ENCODE data around the gene SAXO2. TPM values are rescaled to one million over a fixed set of nuclear protein-coding genes. Genes with fewer than 3 reads are reported as not detected.
"Not testable (repeated sequence)": the region's sequence is repeated elsewhere in the genome, so short reads cannot be mapped to it uniquely, and the experiment has no call there.

Gene SAXO2
- total RNA-seq, 4 donors from 2014 or later: 0.23 to 1.7 (median 0.32) TPM; not detected in 1

DNA sequence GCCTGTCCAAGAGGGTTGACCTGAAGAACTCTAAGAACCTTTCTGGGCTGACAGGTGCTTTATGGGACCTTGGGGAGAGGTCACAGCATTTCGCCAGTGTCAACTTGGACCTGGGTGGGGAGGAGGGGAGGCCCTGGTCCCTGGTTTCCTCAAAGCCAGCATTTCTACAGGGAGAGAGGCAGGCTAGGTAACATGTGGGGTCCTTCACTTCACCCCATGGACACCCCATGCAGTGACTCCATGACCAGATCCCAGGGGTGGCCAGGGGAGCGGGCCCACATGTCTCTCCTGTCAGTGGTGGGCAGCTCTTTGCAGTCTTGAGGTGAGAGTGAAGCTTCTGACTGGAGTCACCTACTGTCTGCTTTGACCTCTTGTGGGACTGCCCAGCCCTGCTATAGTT is 50.8 kb downstream of the SAXO2 start:
- TF ChIP-seq EP300 (IDR thresholded peaks at IDR 0.05): no peak
- TF ChIP-seq POLR2AphosphoS5 (IDR thresholded peaks at IDR 0.05): no peak
- TF ChIP-seq POLR2A (IDR thresholded peaks at IDR 0.05): no peak
- no peak for TF ChIP-seq CTCF (IDR thresholded peaks at IDR 0.05)
- no peak overlapping the region for H3K27ac ChIP-seq
- no peaks in the 10 kb centered on the region for H3K9me3 ChIP-seq
- 100% methylated on average over 1 of the region's 2 CpGs for WGBS
- H3K27me3 ChIP-seq: no peaks in the 10 kb centered on the region
- no peak overlapping the region for H3K4me3 ChIP-seq
- H3K4me1 ChIP-seq: no peaks in the 10 kb centered on the region
- DNase-seq (ENCODE audit: low spot score in 2 of 2): peak in 1 of 2 donors; percentile 25
- no peaks in the 10 kb centered on the region for H3K36me3 ChIP-seq

DNA sequence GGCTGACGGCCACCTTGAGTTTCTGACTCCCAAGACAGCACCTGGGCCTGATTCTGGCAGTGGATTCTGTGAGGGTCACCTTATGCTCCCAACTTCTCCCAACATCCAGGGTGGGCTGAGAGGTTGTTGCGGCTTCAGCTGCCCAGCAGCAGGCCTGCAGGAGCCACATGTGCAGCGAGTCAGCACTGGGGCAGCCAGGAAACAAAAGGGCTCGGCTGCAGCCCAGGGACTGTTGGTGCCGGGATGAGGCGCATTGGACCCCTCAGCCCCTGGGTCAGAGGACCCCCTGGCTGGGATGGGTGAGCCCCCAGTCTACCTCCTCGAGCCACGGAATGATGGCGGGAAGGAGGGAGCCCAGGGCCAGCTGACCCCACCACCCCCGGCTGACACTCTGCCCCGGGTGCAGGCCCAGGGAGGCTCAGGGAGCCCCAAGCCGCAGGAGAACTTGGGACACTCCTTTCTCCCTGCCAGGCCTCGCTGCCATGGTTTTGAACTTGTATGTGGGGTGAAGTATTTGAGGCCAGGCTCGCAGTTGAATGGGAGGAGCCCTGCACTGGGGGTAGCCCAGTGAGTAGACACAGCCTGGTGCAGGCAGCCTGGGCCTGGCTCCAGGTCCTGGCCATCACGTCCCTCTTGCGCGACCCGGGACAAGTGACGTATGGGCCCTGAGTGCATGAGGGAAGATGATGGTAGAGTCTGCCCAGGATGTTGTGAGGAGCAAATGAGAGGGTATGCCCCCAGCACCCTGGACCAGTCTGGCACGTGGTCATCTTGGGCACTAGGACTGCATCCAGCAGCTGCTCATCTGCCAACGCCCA is 51.5 kb downstream of the SAXO2 start:
- not testable (repeated sequence) for H3K27ac ChIP-seq, H3K36me3 ChIP-seq, H3K27me3 ChIP-seq, H3K4me1 ChIP-seq, H3K4me3 ChIP-seq, H3K9me3 ChIP-seq
- DNase-seq (ENCODE audit: low spot score in 2 of 2): peak in 1 of 2 donors; percentile 38
- WGBS: 57% methylated on average over 1 of the region's 21 CpGs

DNA sequence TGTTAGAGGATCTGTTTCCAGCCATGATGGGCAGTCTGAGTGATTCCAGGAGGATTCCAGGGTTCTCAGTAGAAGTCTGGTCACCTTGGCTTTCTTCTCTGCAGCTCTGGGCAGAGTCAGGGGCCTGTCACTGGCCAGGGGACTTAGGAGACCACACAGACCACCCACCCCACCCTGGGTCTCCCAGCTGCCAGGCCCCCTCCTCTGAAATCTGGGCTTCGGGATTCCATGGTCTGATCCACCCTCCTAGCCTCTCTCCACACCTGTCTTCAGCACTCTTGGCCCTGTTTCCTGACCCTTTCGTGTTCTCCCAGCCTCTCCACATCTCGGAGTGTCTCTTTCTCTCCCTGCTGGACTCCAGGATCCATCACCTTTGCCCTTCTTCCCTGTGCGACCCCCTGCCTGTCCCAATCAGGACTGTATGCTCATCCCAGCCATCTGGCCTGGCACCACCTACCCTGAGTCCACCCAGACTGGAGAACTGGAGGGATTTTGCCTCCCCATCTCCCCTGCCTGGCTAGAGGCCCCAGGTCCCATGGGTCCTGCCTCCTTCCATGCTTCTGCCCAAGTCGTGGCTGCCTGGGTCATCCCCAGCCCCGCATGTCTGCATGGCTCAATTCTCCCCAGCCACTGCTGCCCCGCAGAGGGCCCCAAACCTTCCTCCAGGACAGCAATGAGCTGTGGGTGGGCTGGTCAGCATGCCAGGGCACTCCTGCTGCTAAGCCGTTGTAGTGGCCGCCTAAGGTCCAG is 52.3 kb downstream of the SAXO2 start:
- 91% methylated on average over 9 of the region's 9 CpGs for WGBS
- no peak overlapping the region for H3K27ac ChIP-seq
- TF ChIP-seq EP300 (IDR thresholded peaks at IDR 0.05): no peak
- TF ChIP-seq POLR2A (IDR thresholded peaks at IDR 0.05): no peak
- no peak for TF ChIP-seq CTCF (IDR thresholded peaks at IDR 0.05)
- no peak for TF ChIP-seq POLR2AphosphoS5 (IDR thresholded peaks at IDR 0.05)
- no peaks in the 10 kb centered on the region for H3K9me3 ChIP-seq
- H3K4me1 ChIP-seq: no peaks in the 10 kb centered on the region
- H3K36me3 ChIP-seq: no peaks in the 10 kb centered on the region
- H3K4me3 ChIP-seq: no peak overlapping the region
- no peaks in the 10 kb centered on the region for H3K27me3 ChIP-seq
- peak in 1 of 2 donors; percentile 41 for DNase-seq (ENCODE audit: low spot score in 2 of 2)

GRCh38 chr15:82315519-82316246 is 53.1 kb downstream of the SAXO2 start:
- Histone ChIP-seq H3K4me3 (no peak overlapping the region), H3K9me3 (no peaks in the 10 kb centered on the region), H3K4me1 (no peaks in the 10 kb centered on the region), H3K36me3 (no peaks in the 10 kb centered on the region), H3K27ac (no peak overlapping the region), H3K27me3 (no peaks in the 10 kb centered on the region)
- DNase-seq (ENCODE audit: low spot score in 2 of 2): peak in 1 of 2 donors; percentile 44
- no peak for TF ChIP-seq CTCF (IDR thresholded peaks at IDR 0.05)
- no peak for TF ChIP-seq POLR2A (IDR thresholded peaks at IDR 0.05)
- TF ChIP-seq POLR2AphosphoS5 (IDR thresholded peaks at IDR 0.05): no peak
- 85% methylated on average over 20 of the region's 24 CpGs for WGBS

- H3K9me3 ChIP-seq, H3K27ac ChIP-seq, H3K36me3 ChIP-seq, H3K4me1 ChIP-seq, H3K27me3 ChIP-seq, H3K4me3 ChIP-seq: not testable (repeated sequence)
- WGBS: 93% methylated on average over 8 of the region's 23 CpGs
- DNase-seq (ENCODE audit: low spot score in 2 of 2): peak in 1 of 2 donors; percentile 47
Measured at GRCh38 chr15:82316247-82317090, 53.9 kb downstream of the SAXO2 start.
